Activated CD4-positive, CD25-positive, alpha-beta regulatory T cell treated with anti-CD3 and anti-CD28 coated beads, Interleukin-2, amount 50 U/mL, for 24 hours (primary cell): ENCODE data around the gene RPS2.
A peak's percentile ranks its signal among the peaks of the same experiment; 100 is the strongest.
"Not testable (repeated sequence)": the region's sequence is repeated elsewhere in the genome, so short reads cannot be mapped to it uniquely, and the experiment has no call there.

Experiments used
- ATAC-seq, 2 donors: fragments of 150-1000 bp; cut with Tn5 transposase; one replicate each; pipeline ENCODE4 v1.10.0; 2021; ENCODE audit warnings: mild to moderate bottlenecking in 1 of 2, moderate library complexity in 1 of 2

Gene RPS2

GRCh38 chr16:1941162-1942046, 23.2 kb downstream of the RPS2 start:
- no peak for ATAC-seq

- ATAC-seq = no peak
These were observed 24.1 kb downstream of the RPS2 start for GRCh38 chr16:1940273-1941161.

GRCh38 chr16:1939833-1940232, 24.8 kb downstream of the RPS2 start:
- ATAC-seq = not testable (repeated sequence)

GRCh38 chr16:1938910-1939309, 25.7 kb downstream of the RPS2 start:
- ATAC-seq = no peak

- ATAC-seq = no peak
These were observed 26.3 kb downstream of the RPS2 start for GRCh38 chr16:1938316-1938715.

GRCh38 chr16:1936945-1937479, 27.6 kb downstream of the RPS2 start:
- ATAC-seq = no peak

- no peak for ATAC-seq
These were observed 31.4 kb downstream of the RPS2 start for GRCh38 chr16:1933097-1933661.

GRCh38 chr16:1932050-1933028, 32.3 kb downstream of the RPS2 start:
- no peak for ATAC-seq

GRCh38 chr16:1930338-1930720, 34.3 kb downstream of the RPS2 start:
- ATAC-seq = no peak

GRCh38 chr16:1929578-1930337, 34.9 kb downstream of the RPS2 start:
- ATAC-seq = peak; percentile 91 to 93

- peak in 1 of 2 donors; percentile 8 for ATAC-seq
These were observed 35.5 kb downstream of the RPS2 start for GRCh38 chr16:1929105-1929504.

GRCh38 chr16:1926271-1926670, 38.4 kb downstream of the RPS2 start:
- ATAC-seq = no peak

- no peak for ATAC-seq
These were observed 40.5 kb downstream of the RPS2 start for GRCh38 chr16:1924095-1924494.

GRCh38 chr16:1923299-1924034, 41.2 kb downstream of the RPS2 start:
- peak in 1 of 2 donors; percentile 25 for ATAC-seq

GRCh38 chr16:1922357-1922756, 42.3 kb downstream of the RPS2 start:
- ATAC-seq = no peak

GRCh38 chr16:1920727-1921171, 43.9 kb downstream of the RPS2 start:
- peak in 1 of 2 donors; percentile 51 for ATAC-seq

GRCh38 chr16:1920122-1920521, 44.5 kb downstream of the RPS2 start:
- not testable (repeated sequence) for ATAC-seq

- no peak for ATAC-seq
These were observed 45.2 kb downstream of the RPS2 start for GRCh38 chr16:1919327-1919998.
